Calu3 (cell line): Measurements from ENCODE around the gene RAD51B. TPM values are rescaled to one million over a fixed set of nuclear protein-coding genes. Genes with fewer than 3 reads are reported as not detected.

Experiments used
- BruUV-seq: library from RNA; stranded (reverse); fragments of 400-500 nt; replicated peaks from 2 replicates; lab custom pipeline; 2021; lab: Mats Ljungman, UMichigan
- CTCF ChIA-PET: fragments of 300-600 bp; sonication (Branson Sonifier 250); formaldehyde crosslinking; loops from one replicate; lab custom pipeline; 2022; ENCODE audit warnings: antibody characterized with exemption; lab: Charles Lee
- DNase-seq: peaks from one replicate; pipeline ENCODE4 v3.0.0; 2022
- H3K27ac Mint-ChIP-seq: one replicate; pipeline ENCODE4 v1.8.0; 2022; ENCODE audit warnings: mixed read lengths; ENCODE audit not compliant: unreplicated experiment
- H3K27me3 Mint-ChIP-seq: one replicate; pipeline ENCODE4 v1.8.0; 2022; ENCODE audit warnings: mixed read lengths; ENCODE audit not compliant: unreplicated experiment
- H3K36me3 Mint-ChIP-seq: one replicate; pipeline ENCODE4 v1.8.0; 2022; ENCODE audit warnings: mild to moderate bottlenecking, moderate library complexity, mixed read lengths; ENCODE audit not compliant: insufficient read depth, unreplicated experiment
- H3K4me1 Mint-ChIP-seq: one replicate; pipeline ENCODE4 v1.8.0; 2022; ENCODE audit warnings: mild to moderate bottlenecking, low read depth, mixed read lengths; ENCODE audit not compliant: unreplicated experiment
- H3K4me3 Mint-ChIP-seq: one replicate; pipeline ENCODE4 v1.8.0; 2022; ENCODE audit warnings: mild to moderate bottlenecking, low read depth, moderate library complexity, mixed read lengths; ENCODE audit not compliant: unreplicated experiment
- H3K9me3 Mint-ChIP-seq: one replicate; pipeline ENCODE4 v1.8.0; 2022; ENCODE audit warnings: low read depth, mixed read lengths; ENCODE audit not compliant: unreplicated experiment
- intact Hi-C: fragments of 100-400 bp; cut with micrococcal nuclease; formaldehyde crosslinking; loops from one replicate; pipeline ENCODE4 v1.10.0; 2022; ENCODE audit not compliant: unreplicated experiment
- total RNA-seq: library from RNA; stranded (reverse); gene quantifications from 2 replicates; pipeline ENCODE4 v1.2.3, GENCODE V29; 2022
- TF ChIP-seq, protein P1 (sequence below): fragments of 200-600 bp; IDR thresholded peaks from one replicate; pipeline ENCODE4 v1.8.0; 2022; ENCODE audit warnings: antibody characterized with exemption; ENCODE audit not compliant: unreplicated experiment

Gene RAD51B
- total RNA-seq, 1 experiment from 2014 or later = 24.7 TPM

DNA sequence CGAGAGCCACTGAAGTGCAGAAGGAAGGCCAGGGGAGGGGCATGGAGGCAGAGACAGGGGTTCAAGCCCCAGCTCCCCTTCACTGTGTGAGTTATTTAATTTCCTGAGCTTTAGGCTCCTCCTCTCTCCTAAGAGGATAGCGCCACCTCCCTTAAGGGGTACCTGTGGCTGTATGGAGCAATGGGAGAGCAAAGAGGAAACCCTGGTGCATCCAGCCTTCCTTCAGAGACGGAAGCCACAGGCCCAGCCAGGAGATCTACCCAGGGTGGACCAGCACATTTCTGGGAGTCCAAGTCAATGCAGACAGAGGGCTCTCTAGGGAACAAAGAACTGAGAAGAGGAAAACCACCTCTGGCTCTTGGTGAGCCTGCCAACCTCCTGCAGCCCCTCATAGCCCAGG is 883.0 kb downstream of the RAD51B start:
- no peaks in the 10 kb centered on the region for H3K36me3 Mint-ChIP-seq
- TF ChIP-seq, protein P1, sequence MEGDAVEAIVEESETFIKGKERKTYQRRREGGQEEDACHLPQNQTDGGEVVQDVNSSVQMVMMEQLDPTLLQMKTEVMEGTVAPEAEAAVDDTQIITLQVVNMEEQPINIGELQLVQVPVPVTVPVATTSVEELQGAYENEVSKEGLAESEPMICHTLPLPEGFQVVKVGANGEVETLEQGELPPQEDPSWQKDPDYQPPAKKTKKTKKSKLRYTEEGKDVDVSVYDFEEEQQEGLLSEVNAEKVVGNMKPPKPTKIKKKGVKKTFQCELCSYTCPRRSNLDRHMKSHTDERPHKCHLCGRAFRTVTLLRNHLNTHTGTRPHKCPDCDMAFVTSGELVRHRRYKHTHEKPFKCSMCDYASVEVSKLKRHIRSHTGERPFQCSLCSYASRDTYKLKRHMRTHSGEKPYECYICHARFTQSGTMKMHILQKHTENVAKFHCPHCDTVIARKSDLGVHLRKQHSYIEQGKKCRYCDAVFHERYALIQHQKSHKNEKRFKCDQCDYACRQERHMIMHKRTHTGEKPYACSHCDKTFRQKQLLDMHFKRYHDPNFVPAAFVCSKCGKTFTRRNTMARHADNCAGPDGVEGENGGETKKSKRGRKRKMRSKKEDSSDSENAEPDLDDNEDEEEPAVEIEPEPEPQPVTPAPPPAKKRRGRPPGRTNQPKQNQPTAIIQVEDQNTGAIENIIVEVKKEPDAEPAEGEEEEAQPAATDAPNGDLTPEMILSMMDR = no peak
- peaks cover 4% of the 10 kb centered on the region for H3K9me3 Mint-ChIP-seq
- no peak overlapping the region for H3K27ac Mint-ChIP-seq
- DNase-seq = no peak
- H3K4me3 Mint-ChIP-seq = no peak overlapping the region
- H3K4me1 Mint-ChIP-seq = peaks cover 27% of the 10 kb centered on the region
- BruUV-seq = no TSS peak
- intact Hi-C loops = no loop called here
- CTCF ChIA-PET = interaction anchor here (0.5 to 0.8 kb wide), 2 partner anchors 12 to 89 kb away, joined by 3 to 5 read pairs; no protein-coding TSS in a partner anchor
- H3K27me3 Mint-ChIP-seq = no peaks in the 10 kb centered on the region

DNA sequence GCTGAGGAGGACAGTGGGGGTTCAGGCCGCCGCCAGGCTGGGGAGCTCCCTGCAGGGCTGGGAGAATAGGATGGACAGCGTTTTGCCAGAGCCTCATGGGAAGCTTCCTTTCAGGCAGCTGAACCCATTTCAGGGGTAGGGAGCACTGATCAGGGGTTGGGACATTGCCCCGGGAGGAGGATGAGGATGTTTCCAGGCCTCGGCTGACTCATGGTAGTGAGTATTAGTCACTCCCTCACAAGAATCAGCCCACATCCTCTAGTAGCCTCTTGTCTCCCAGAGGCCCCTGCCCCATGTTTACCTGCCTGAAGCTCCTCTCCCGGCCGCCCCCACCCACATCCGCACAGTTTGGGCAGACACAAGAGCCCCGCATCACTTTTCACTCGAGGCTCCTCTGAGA is 883.5 kb downstream of the RAD51B start:
- Mint-ChIP-seq H3K4me1 (peaks cover 27% of the 10 kb centered on the region), H3K36me3 (no peaks in the 10 kb centered on the region), H3K4me3 (no peak overlapping the region), H3K27ac (no peak overlapping the region), H3K27me3 (no peaks in the 10 kb centered on the region), H3K9me3 (peaks cover 4% of the 10 kb centered on the region)
- intact Hi-C loops = no loop called here
- peak; percentile 19 for DNase-seq
- TF ChIP-seq, protein P1 = no peak
- CTCF ChIA-PET = interaction anchor here (0.5 to 0.8 kb wide), 2 partner anchors 12 to 88 kb away, joined by 3 to 5 read pairs; no protein-coding TSS in a partner anchor
- no TSS peak for BruUV-seq

DNA sequence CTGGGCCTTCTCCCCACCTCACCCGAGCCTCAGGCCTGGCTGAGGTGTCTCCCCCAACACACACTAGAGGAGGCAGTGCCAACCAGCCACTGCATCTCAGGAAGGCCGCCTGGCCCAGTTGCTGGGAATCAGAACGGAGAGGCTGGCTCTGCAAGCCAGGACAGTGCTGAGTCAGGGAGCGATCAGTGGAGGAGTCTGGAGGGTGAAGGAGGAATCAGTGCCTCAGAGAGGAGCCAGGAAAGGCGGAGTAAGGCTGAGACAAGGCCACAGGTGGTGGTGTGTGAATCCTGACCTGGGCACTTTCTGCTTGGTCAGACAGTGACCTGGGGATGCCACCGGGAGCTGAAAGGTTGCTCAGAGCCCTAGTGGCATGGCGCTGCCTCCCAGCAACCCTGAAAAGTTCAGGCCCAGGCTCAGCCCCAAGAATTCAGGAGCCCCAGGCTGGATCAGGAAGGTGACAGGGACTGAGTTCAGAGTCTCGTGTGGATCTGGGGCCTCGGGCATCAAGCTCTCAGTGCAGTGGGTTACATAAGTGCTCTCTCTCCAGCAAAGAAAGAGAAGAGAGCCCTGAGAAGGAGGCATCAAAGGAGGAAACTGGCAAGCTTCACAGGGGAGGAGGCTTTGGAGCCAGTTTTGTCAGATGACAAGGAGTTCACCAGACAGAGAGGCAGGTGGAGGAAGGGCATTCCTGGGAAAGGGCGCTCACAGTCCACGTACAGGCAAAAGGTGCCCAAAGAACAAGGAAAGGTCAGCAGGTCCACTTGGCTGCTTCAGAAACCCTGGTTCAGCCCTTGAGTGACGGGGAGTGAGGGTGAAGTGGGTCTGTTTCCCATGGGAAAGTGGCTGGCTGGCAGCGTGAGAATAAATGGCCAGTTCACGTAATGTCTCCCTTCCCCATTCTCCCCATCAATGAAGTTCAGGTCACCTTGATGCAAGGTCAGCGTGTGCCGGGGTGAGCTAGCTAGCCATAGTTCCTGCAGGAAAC is 885.4 kb downstream of the RAD51B start:
- CTCF ChIA-PET = interaction anchor here (0.6 kb wide), 1 partner anchor 653 kb away, joined by 3 read pairs; no protein-coding TSS in a partner anchor
- Mint-ChIP-seq H3K4me1 (peaks cover 27% of the 10 kb centered on the region), H3K27ac (no peak overlapping the region), H3K4me3 (no peak overlapping the region), H3K27me3 (no peaks in the 10 kb centered on the region), H3K9me3 (peaks cover 4% of the 10 kb centered on the region), H3K36me3 (no peaks in the 10 kb centered on the region)
- TF ChIP-seq, protein P1 = no peak
- no peak for DNase-seq
- BruUV-seq = no TSS peak
- intact Hi-C loops = no loop called here

DNA sequence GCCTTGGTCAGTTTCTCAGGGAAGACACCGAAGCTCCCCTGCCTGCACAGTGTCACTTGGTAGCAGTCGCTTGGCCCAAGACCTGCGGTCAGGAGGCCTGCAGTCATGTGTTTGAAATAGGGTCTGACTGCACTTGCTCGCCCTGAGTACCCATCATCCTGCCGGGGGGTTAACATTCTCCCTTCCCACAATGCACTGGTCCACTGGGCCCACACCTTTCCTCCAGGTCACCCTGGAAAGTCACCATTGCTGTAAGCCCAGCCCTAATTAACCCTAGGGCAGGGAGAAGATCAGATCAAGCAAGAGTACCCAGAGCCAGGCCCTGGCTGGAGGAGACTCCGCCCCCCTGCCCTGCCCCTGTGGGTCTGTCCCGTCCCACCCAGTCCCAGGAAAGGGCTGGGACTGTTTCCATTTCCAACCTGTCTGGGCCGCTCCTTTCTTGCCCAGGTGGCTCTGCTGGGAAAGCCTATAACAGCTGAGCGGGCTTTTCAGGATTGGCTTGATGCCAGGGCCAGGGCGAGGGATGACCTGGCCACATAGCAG is 886.2 kb downstream of the RAD51B start:
- BruUV-seq = no TSS peak
- Mint-ChIP-seq H3K27ac (no peak overlapping the region), H3K36me3 (no peaks in the 10 kb centered on the region), H3K9me3 (peaks cover 4% of the 10 kb centered on the region), H3K4me1 (peaks cover 27% of the 10 kb centered on the region), H3K27me3 (no peaks in the 10 kb centered on the region), H3K4me3 (no peak overlapping the region)
- TF ChIP-seq, protein P1 = no peak
- CTCF ChIA-PET = interaction anchor here (0.6 kb wide), 1 partner anchor 653 kb away, joined by 3 read pairs; no protein-coding TSS in a partner anchor
- intact Hi-C loops = no loop called here
- peak; percentile 39 for DNase-seq
